Keratinocyte (primary cell): ENCODE results near the gene HRC. TPM values are rescaled to one million over a fixed set of nuclear protein-coding genes. Genes with fewer than 3 reads are reported as not detected.

Source experiments
- DNase-seq: peaks from one replicate; pipeline ENCODE4 v3.0.0-alpha.2; 2011; ENCODE audit warnings: low read depth, missing footprints, low spot score
- FAIRE-seq: peaks from 2 replicates; lab custom pipeline; 2011; peaks lifted over from hg19 to GRCh38; lab: Jason Lieb, UNC
- H2AFZ ChIP-seq: 2 replicates; pipeline ENCODE4 v1.6.0; 2012; ENCODE audit warnings: low read length, control low read depth, inconsistent platforms; ENCODE audit not compliant: control insufficient read depth
- H3K27ac ChIP-seq: 2 replicates; pipeline ENCODE4 v1.5.1; 2011; ENCODE audit warnings: low read length; ENCODE audit not compliant: control insufficient read depth, insufficient read depth
- H3K27me3 ChIP-seq: 3 replicates; pipeline ENCODE4 v1.6.0; 2011; ENCODE audit warnings: low read length; ENCODE audit not compliant: control insufficient read depth, insufficient read depth; ENCODE audit errors: extremely low read depth
- H3K36me3 ChIP-seq, 2 experiments: 2 replicates in 1 of 2; 3 replicates in 1 of 2; pipeline ENCODE4 v1.5.1; 2011; ENCODE audit warnings: low read length in 2 of 2, mild to moderate bottlenecking in 1 of 2; ENCODE audit not compliant: control insufficient read depth in 2 of 2, insufficient read depth in 2 of 2; ENCODE audit errors: extremely low read depth in 1 of 2
- H3K4me1 ChIP-seq: 3 replicates; pipeline ENCODE4 v1.5.1; 2011; ENCODE audit warnings: low read length; ENCODE audit not compliant: control insufficient read depth, insufficient read depth; ENCODE audit errors: extremely low read depth
- H3K4me2 ChIP-seq: 3 replicates; pipeline ENCODE4 v1.6.0; 2011; ENCODE audit warnings: low read depth, low read length; ENCODE audit not compliant: control insufficient read depth, insufficient read depth; ENCODE audit errors: extremely low read depth
- H3K4me3 ChIP-seq, 3 experiments: fragments of 200-600 bp in 1 of 3; sonication (generic) in 1 of 3; 2 replicates in 2 of 3; 3 replicates in 1 of 3; pipeline ENCODE4 v1.5.1; 2011 to 2016; ENCODE audit warnings: low read length in 3 of 3, mild to moderate bottlenecking in 3 of 3, control low read depth in 2 of 3, inconsistent platforms in 1 of 3, low read depth in 1 of 3, mixed read lengths in 1 of 3, mixed run types in 1 of 3, moderate library complexity in 1 of 3; ENCODE audit not compliant: control insufficient read depth in 2 of 3, insufficient read depth in 2 of 3; ENCODE audit errors: extremely low read depth in 1 of 3
- H3K79me2 ChIP-seq: 2 replicates; pipeline ENCODE4 v1.6.0; 2012; ENCODE audit warnings: low read length; ENCODE audit not compliant: control insufficient read depth, insufficient read depth
- H3K9ac ChIP-seq: 3 replicates; pipeline ENCODE4 v1.6.0; 2011; ENCODE audit warnings: low read length; ENCODE audit not compliant: control insufficient read depth, insufficient read depth; ENCODE audit errors: extremely low read depth
- H3K9me1 ChIP-seq: 3 replicates; pipeline ENCODE4 v1.6.0; 2011; ENCODE audit warnings: low read length; ENCODE audit not compliant: control insufficient read depth, insufficient read depth; ENCODE audit errors: extremely low read depth
- H3K9me3 ChIP-seq: 2 replicates; pipeline ENCODE4 v1.5.1; 2012; ENCODE audit warnings: low read depth, low read length; ENCODE audit not compliant: control insufficient read depth
- H4K20me1 ChIP-seq: 3 replicates; pipeline ENCODE4 v1.6.0; 2011; ENCODE audit warnings: low read length; ENCODE audit not compliant: control insufficient read depth, insufficient read depth; ENCODE audit errors: extremely low read depth
- EZH2 ChIP-seq: IDR thresholded peaks from one replicate; pipeline ENCODE4 v1.6.1; 2012; ENCODE audit warnings: inconsistent platforms, mild to moderate bottlenecking, low read length, moderate library complexity
- dilution Hi-C: fragments of 300-500 bp; cut with MboI; formaldehyde crosslinking; loops from one replicate; pipeline ENCODE4 v1.7.0; 2020; ENCODE audit warnings: low sequenced_read_pairs; ENCODE audit not compliant: extremely low pct_ligation_motif_present
- polyA plus RNA-seq, 5 experiments: library from polyadenylated mRNA; depleted of rRNA in 3 of 5; stranded (reverse) in 3 of 5; stranded (forward) in 1 of 5; unstranded in 1 of 5; fragments of >200 nt; gene quantifications; 1 replicate in 1 of 5; 2 replicates in 3 of 5; 3 replicates in 1 of 5; pipeline versions ENCODE4 v1.2.1 to v1.2.3, GENCODE V29; 2011 to 2012; ENCODE audit warnings: missing spikeins in 2 of 5, low read depth in 1 of 5, low replicate concordance in 1 of 5
- TF ChIP-seq, protein P1 (sequence below), 3 experiments: IDR thresholded peaks in 1 of 3; conservative IDR thresholded peaks in 1 of 3; optimal IDR thresholded peaks in 1 of 3; 2 replicates in 2 of 3; 3 replicates in 1 of 3; pipeline versions ENCODE3 to v1.5.1; 2011; ENCODE audit warnings: low read length in 3 of 3, mild to moderate bottlenecking in 3 of 3, moderate library complexity in 2 of 3, control low read depth in 1 of 3, inconsistent platforms in 1 of 3; ENCODE audit not compliant: insufficient read depth in 2 of 3; ENCODE audit errors: extremely low read depth in 1 of 3

Gene HRC
- polyA plus RNA-seq, 1 donor (not counting 4 experiments of a cell fraction or from before 2014, with no cell fraction given): 0.08 TPM

DNA sequence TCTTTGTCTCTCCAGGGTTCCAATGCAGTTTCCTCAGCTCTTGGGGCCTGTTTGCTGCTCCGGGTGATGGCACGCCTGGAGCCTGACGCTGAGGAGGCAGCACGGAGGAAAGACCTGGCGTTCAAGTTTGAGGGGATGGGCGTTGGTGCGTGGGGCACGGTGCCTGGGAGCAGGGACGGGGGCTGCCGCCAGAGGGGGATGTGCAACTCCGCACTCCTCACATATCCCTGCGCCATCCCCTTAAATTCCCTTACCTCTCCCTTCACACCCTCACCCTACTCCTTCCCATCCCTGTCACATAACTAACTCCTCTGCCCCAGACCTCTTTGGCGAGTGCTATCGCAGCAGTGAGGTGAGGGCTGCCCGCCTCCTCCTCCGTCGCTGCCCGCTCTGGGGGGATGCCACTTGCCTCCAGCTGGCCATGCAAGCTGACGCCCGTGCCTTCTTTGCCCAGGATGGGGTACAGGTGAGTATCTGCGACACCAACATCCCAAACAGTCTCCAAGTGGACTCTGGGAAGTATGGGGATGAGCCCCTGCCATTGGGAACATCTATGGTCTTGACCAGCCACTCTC is 33.5 kb upstream of the HRC start:
- DNase-seq (no peak), FAIRE-seq (no peak)
- Histone ChIP-seq H3K9ac (no peak overlapping the region), H3K4me1 (no peaks in the 10 kb centered on the region), H4K20me1 (no peaks in the 10 kb centered on the region), H3K27me3 (no peaks in the 10 kb centered on the region), H3K79me2 (no peaks in the 10 kb centered on the region), H3K9me1 (no peaks in the 10 kb centered on the region), H3K9me3 (no peaks in the 10 kb centered on the region), H3K36me3 (peaks cover 20 to 30% of the 10 kb centered on the region in 2 experiments), H2AFZ (no peak overlapping the region), H3K4me2 (no peak overlapping the region), H3K4me3 (no peak overlapping the region), H3K27ac (no peak overlapping the region)
- TF ChIP-seq, protein P1, sequence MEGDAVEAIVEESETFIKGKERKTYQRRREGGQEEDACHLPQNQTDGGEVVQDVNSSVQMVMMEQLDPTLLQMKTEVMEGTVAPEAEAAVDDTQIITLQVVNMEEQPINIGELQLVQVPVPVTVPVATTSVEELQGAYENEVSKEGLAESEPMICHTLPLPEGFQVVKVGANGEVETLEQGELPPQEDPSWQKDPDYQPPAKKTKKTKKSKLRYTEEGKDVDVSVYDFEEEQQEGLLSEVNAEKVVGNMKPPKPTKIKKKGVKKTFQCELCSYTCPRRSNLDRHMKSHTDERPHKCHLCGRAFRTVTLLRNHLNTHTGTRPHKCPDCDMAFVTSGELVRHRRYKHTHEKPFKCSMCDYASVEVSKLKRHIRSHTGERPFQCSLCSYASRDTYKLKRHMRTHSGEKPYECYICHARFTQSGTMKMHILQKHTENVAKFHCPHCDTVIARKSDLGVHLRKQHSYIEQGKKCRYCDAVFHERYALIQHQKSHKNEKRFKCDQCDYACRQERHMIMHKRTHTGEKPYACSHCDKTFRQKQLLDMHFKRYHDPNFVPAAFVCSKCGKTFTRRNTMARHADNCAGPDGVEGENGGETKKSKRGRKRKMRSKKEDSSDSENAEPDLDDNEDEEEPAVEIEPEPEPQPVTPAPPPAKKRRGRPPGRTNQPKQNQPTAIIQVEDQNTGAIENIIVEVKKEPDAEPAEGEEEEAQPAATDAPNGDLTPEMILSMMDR (optimal IDR thresholded peaks at IDR 0.05 in 1 of 3, IDR thresholded peaks at IDR 0.05 in 1 of 3, conservative IDR thresholded peaks at IDR 0.05 in 1 of 3; ENCODE audit: extremely low read depth in 1 of 3, insufficient read depth in 2 of 3, low read length in 3 of 3): no peak
- no peak for TF ChIP-seq EZH2
- dilution Hi-C loops: no loop called here

DNA sequence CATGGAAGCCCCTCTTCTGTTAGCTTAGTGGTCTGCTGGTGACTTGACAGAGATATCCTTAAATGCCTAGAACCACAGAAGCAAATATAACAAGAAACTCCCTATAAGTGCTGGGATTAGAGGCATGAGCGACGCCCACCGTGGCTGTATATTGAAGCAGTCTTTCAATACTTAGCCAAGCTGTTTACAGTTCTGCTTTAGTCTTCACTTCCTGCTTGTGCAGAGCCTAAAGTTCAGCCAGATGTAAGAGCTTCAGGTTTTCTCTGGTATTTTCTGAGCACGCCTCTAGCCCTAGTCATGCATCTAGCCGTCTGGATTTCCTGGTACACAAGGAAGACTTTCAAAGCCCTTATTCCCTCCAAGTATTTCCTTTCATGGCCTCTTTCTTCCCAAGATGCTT is 30.9 kb upstream of the HRC start:
- FAIRE-seq: no peak
- peaks cover 27 to 33% of the 10 kb centered on the region in 2 experiments for H3K36me3 ChIP-seq
- dilution Hi-C loops: no loop called here

More for the DNA sequence above, 30.9 kb upstream of the HRC start:
- no peak for TF ChIP-seq EZH2
- TF ChIP-seq, protein P1 (optimal IDR thresholded peaks at IDR 0.05 in 1 of 3, IDR thresholded peaks at IDR 0.05 in 1 of 3, conservative IDR thresholded peaks at IDR 0.05 in 1 of 3; ENCODE audit: extremely low read depth in 1 of 3, insufficient read depth in 2 of 3, low read length in 3 of 3): no peak
- Histone ChIP-seq H3K9ac (no peak overlapping the region), H3K4me1 (no peaks in the 10 kb centered on the region), H3K4me2 (no peak overlapping the region), H3K9me3 (no peaks in the 10 kb centered on the region), H3K4me3 (no peak overlapping the region), H2AFZ (no peak overlapping the region), H3K79me2 (no peaks in the 10 kb centered on the region), H3K27ac (no peak overlapping the region), H3K27me3 (no peaks in the 10 kb centered on the region), H3K9me1 (no peaks in the 10 kb centered on the region), H4K20me1 (no peaks in the 10 kb centered on the region)
- DNase-seq: no peak
